ENCODE results near the gene IL6R. TPM values are rescaled to one million over a fixed set of nuclear protein-coding genes. Genes with fewer than 3 reads are reported as not detected.

Gene IL6R
- total RNA-seq, 1 donor from 2014 or later = 2.2 TPM

- DNase-seq (ENCODE audit: low read depth) (no peak), FAIRE-seq (no peak)
- Histone ChIP-seq H3K4me2 (ENCODE audit: low read length) (no peak overlapping the region), H3K9me3 (ENCODE audit: insufficient read depth, low read depth, low read length) (no peaks in the 10 kb centered on the region), H3K27ac (ENCODE audit: low read depth, low read length) (no peak overlapping the region), H3K27me3 (ENCODE audit: insufficient read depth, low read length) (peaks cover 3% of the 10 kb centered on the region), H3K4me1 (ENCODE audit: insufficient read depth, low read length) (peaks cover 23% of the 10 kb centered on the region), H3K79me2 (ENCODE audit: insufficient read depth, low read length) (no peaks in the 10 kb centered on the region), H2AFZ (ENCODE audit: low read depth, low read length) (no peak overlapping the region), H3K4me3 (ENCODE audit: insufficient read depth, low read depth, low read length) (no peak overlapping the region), H3K36me3 (ENCODE audit: insufficient read depth, low read length) (no peaks in the 10 kb centered on the region), H4K20me1 (ENCODE audit: insufficient read depth, low read length) (no peaks in the 10 kb centered on the region), H3K9ac (ENCODE audit: low read length) (no peak overlapping the region)
- no peak overlapping the region for H3K4me3 Mint-ChIP-seq (ENCODE audit: unreplicated experiment)
- H3K9me3 Mint-ChIP-seq (ENCODE audit: unreplicated experiment) = no peaks in the 10 kb centered on the region
- TF ChIP-seq CTCF (IDR thresholded peaks at IDR 0.05; ENCODE audit: insufficient read depth, low read depth, low read length) (no peak), EZH2 (IDR thresholded peaks at IDR 0.05; ENCODE audit: insufficient read depth, low read length) (no peak)
- no peak overlapping the region for H3K27ac Mint-ChIP-seq (ENCODE audit: unreplicated experiment)
- peaks cover 8% of the 10 kb centered on the region for H3K36me3 Mint-ChIP-seq (ENCODE audit: low read depth, unreplicated experiment)
- peaks cover 14% of the 10 kb centered on the region for H3K27me3 Mint-ChIP-seq (ENCODE audit: low read depth, unreplicated experiment)
- H3K4me1 Mint-ChIP-seq (ENCODE audit: low read depth, unreplicated experiment) = peaks cover 23% of the 10 kb centered on the region
Measured at GRCh38 chr1:154448331-154448811, 43.2 kb downstream of the IL6R start.

DNA sequence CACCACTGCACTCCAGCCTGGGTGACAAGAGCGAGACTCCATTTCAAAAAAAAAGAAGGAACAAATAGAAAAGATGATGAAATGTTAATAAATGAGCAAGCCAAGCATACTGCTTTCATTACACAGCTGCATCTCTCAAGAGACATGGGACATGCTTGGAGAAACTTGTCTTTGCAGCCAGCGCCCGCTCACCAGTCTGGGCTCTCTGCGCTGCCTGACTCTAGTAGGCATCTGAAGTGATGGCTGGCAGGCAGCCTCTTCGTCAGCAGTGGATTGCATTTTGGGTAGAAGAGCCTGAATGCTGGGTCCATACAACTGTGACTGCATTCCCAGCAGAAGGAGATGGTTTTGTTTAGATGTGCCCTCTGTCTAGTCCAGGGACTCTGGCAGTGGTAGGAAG lies 48.0 kb downstream of the IL6R start:
- Histone ChIP-seq H2AFZ (ENCODE audit: low read depth, low read length) (peak overlapping the region; percentile 30), H3K4me2 (ENCODE audit: low read length) (peak overlapping the region; percentile 66), H3K27ac (ENCODE audit: low read depth, low read length) (no peak overlapping the region), H3K4me3 (ENCODE audit: insufficient read depth, low read depth, low read length) (no peak overlapping the region), H3K36me3 (ENCODE audit: insufficient read depth, low read length) (no peaks in the 10 kb centered on the region), H3K27me3 (ENCODE audit: insufficient read depth, low read length) (peaks cover 3% of the 10 kb centered on the region), H3K4me1 (ENCODE audit: insufficient read depth, low read length) (peaks cover 10% of the 10 kb centered on the region), H4K20me1 (ENCODE audit: insufficient read depth, low read length) (no peaks in the 10 kb centered on the region), H3K79me2 (ENCODE audit: insufficient read depth, low read length) (no peaks in the 10 kb centered on the region), H3K9me3 (ENCODE audit: insufficient read depth, low read depth, low read length) (no peaks in the 10 kb centered on the region), H3K9ac (ENCODE audit: low read length) (no peak overlapping the region)
- FAIRE-seq = no peak
- H3K27ac Mint-ChIP-seq (ENCODE audit: unreplicated experiment) = no peak overlapping the region
- H3K36me3 Mint-ChIP-seq (ENCODE audit: low read depth, unreplicated experiment) = peaks cover 8% of the 10 kb centered on the region
- peaks cover 25% of the 10 kb centered on the region for H3K27me3 Mint-ChIP-seq (ENCODE audit: low read depth, unreplicated experiment)
- TF ChIP-seq CTCF (IDR thresholded peaks at IDR 0.05; ENCODE audit: insufficient read depth, low read depth, low read length) = no peak
- TF ChIP-seq EZH2 (IDR thresholded peaks at IDR 0.05; ENCODE audit: insufficient read depth, low read length) = no peak
- DNase-seq (ENCODE audit: low read depth) = no peak
- H3K9me3 Mint-ChIP-seq (ENCODE audit: unreplicated experiment) = no peaks in the 10 kb centered on the region
- H3K4me3 Mint-ChIP-seq (ENCODE audit: unreplicated experiment) = no peak overlapping the region
- H3K4me1 Mint-ChIP-seq (ENCODE audit: low read depth, unreplicated experiment) = peaks cover 15% of the 10 kb centered on the region

DNA sequence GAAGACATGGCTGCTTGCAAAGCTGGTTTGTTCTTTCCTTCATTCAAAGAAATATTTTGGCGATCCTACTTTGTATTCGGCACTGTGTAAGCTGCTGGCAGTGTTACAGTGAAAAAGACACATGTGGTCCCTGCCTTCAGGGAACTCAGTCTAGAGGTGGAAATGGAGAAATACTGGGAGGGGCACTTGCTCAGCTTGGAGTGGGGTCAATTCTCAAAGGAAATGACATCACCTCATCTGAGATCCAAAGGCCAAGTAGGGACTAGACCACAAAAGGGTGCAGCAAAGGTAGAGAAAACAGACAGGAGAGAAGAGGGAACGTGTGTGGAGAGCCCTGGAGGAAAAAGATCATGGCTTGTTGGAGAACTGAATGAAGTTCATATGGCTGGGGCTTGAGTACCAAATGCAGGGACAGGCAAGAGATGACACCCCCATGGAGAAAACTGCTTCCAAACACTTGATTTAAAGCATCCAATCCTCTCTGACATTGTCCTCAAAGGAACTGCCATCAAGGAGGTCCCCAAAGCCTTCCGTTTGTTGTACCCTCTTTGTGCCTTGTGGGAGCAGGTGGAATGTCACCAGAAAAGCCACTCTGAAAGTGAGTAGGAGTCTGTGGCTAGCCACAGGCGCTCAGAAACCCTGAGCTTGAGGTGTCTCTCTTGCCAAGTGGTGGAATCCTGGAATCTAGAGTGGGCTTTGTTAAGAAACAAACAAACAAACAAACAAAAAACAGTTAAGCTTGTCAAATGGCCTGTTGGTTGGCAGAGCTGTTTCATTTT lies 48.6 kb downstream of the IL6R start:
- peaks cover 14% of the 10 kb centered on the region for H3K4me1 Mint-ChIP-seq (ENCODE audit: low read depth, unreplicated experiment)
- H3K4me1 ChIP-seq (ENCODE audit: insufficient read depth, low read length) = peaks cover 10% of the 10 kb centered on the region
- H2AFZ ChIP-seq (ENCODE audit: low read depth, low read length) = peak overlapping the region; percentile 30
- DNase-seq (ENCODE audit: low read depth) = peak; percentile 62
- H3K4me3 Mint-ChIP-seq (ENCODE audit: unreplicated experiment) = no peak overlapping the region
- peaks cover 25% of the 10 kb centered on the region for H3K27me3 Mint-ChIP-seq (ENCODE audit: low read depth, unreplicated experiment)
- no peak for FAIRE-seq
- no peaks in the 10 kb centered on the region for H3K9me3 ChIP-seq (ENCODE audit: insufficient read depth, low read depth, low read length)
- H3K4me2 ChIP-seq (ENCODE audit: low read length) = peak overlapping the region; percentile 66
- no peaks in the 10 kb centered on the region for H3K9me3 Mint-ChIP-seq (ENCODE audit: unreplicated experiment)
- no peaks in the 10 kb centered on the region for H3K36me3 ChIP-seq (ENCODE audit: insufficient read depth, low read length)
- H4K20me1 ChIP-seq (ENCODE audit: insufficient read depth, low read length) = no peaks in the 10 kb centered on the region
- TF ChIP-seq CTCF (IDR thresholded peaks at IDR 0.05; ENCODE audit: insufficient read depth, low read depth, low read length) = no peak
- no peak for TF ChIP-seq EZH2 (IDR thresholded peaks at IDR 0.05; ENCODE audit: insufficient read depth, low read length)
- no peak overlapping the region for H3K9ac ChIP-seq (ENCODE audit: low read length)
- no peak overlapping the region for H3K4me3 ChIP-seq (ENCODE audit: insufficient read depth, low read depth, low read length)
- peaks cover 3% of the 10 kb centered on the region for H3K27me3 ChIP-seq (ENCODE audit: insufficient read depth, low read length)
- H3K27ac Mint-ChIP-seq (ENCODE audit: unreplicated experiment) = peak overlapping the region; percentile 14
- peaks cover 8% of the 10 kb centered on the region for H3K36me3 Mint-ChIP-seq (ENCODE audit: low read depth, unreplicated experiment)
- no peak overlapping the region for H3K27ac ChIP-seq (ENCODE audit: low read depth, low read length)
- no peaks in the 10 kb centered on the region for H3K79me2 ChIP-seq (ENCODE audit: insufficient read depth, low read length)

All from astrocyte (in vitro differentiated cells and primary cell).